Panc1 (cell line): ENCODE data around the gene KCND3. TPM values are rescaled to one million over a fixed set of nuclear protein-coding genes. Genes with fewer than 3 reads are reported as not detected.

Source experiments
- ATAC-seq: fragments of 200-7000 bp; cut with Tn5 transposase; 2 replicates; pipeline ENCODE4 v1.9.1; 2020; ENCODE audit warnings: mild to moderate bottlenecking, moderate library complexity
- BruUV-seq: library from RNA; stranded (reverse); fragments of 400-500 nt; replicated peaks from 2 replicates; lab custom pipeline; 2021; lab: Mats Ljungman, UMichigan
- CTCF ChIA-PET: fragments of 300-600 bp; sonication (Branson Sonifier 250); formaldehyde crosslinking; loops from one replicate; lab custom pipeline; 2022; ENCODE audit warnings: antibody characterized with exemption; lab: Charles Lee
- POLR2A ChIA-PET: fragments of 300-600 bp; sonication (Branson Sonifier 250); formaldehyde crosslinking; loops from one replicate; lab custom pipeline; 2022; ENCODE audit warnings: antibody characterized with exemption; lab: Charles Lee
- DNase-seq: peaks from one replicate; pipeline ENCODE4 v3.0.0-alpha.2; 2010; ENCODE audit warnings: low read depth, low spot score
- H3K27ac ChIP-seq: 2 replicates; pipeline ENCODE4 v1.5.1; 2011; ENCODE audit warnings: mild to moderate bottlenecking, low read length, inconsistent platforms
- H3K27me3 ChIP-seq: fragments of 200-500 bp; sonication (Bioruptor generic); 2 replicates; pipeline ENCODE4 v1.6.0; 2014; ENCODE audit warnings: low read length, inconsistent platforms; ENCODE audit not compliant: control insufficient read depth, insufficient read depth
- H3K36me3 ChIP-seq: fragments of 200-500 bp; sonication (Bioruptor generic); 2 replicates; pipeline ENCODE4 v1.5.1; 2014; ENCODE audit warnings: inconsistent platforms, mild to moderate bottlenecking, low read length, moderate library complexity; ENCODE audit not compliant: control insufficient read depth, insufficient read depth
- H3K4me1 ChIP-seq: 2 replicates; pipeline ENCODE4 v1.5.1; 2011; ENCODE audit warnings: inconsistent platforms, mild to moderate bottlenecking, low read length, moderate library complexity; ENCODE audit not compliant: control insufficient read depth, insufficient read depth
- H3K4me3 ChIP-seq, 2 experiments: 2 replicates each; pipeline ENCODE4 v1.5.1; 2011 to 2012; ENCODE audit warnings: low read depth in 2 of 2, low read length in 2 of 2, mild to moderate bottlenecking in 2 of 2, inconsistent platforms in 1 of 2, moderate library complexity in 1 of 2
- H3K9me3 ChIP-seq: fragments of 200-500 bp; sonication (Bioruptor generic); 2 replicates; pipeline ENCODE4 v1.5.1; 2014; ENCODE audit warnings: low read depth, mild to moderate bottlenecking, inconsistent platforms, low read length, moderate library complexity; ENCODE audit not compliant: control insufficient read depth, insufficient read depth
- POLR2AphosphoS5 ChIP-seq: IDR thresholded peaks from 2 replicates; pipeline ENCODE4 v1.6.1; 2012; ENCODE audit warnings: mild to moderate bottlenecking, low read depth, low read length, moderate library complexity
- SIN3A ChIP-seq: IDR thresholded peaks from 2 replicates; pipeline ENCODE4 v1.6.1; 2012; ENCODE audit warnings: low read depth, mild to moderate bottlenecking, low read length, moderate library complexity, borderline replicate concordance; ENCODE audit not compliant: insufficient read depth
- TCF7L2 ChIP-seq: IDR thresholded peaks from 2 replicates; pipeline ENCODE4 v1.6.1; 2011; ENCODE audit warnings: mild to moderate bottlenecking, low read depth, low read length, inconsistent platforms
- in situ Hi-C: cut with HindIII; loops from 2 replicates; pipeline ENCODE4 v1.10.0; 2016; ENCODE audit warnings: low sequenced_read_pairs, low pct_unique_long_range_greater_than_20kb
- intact Hi-C: fragments of 100-400 bp; cut with micrococcal nuclease; formaldehyde crosslinking; loops from one replicate; pipeline ENCODE4 v1.10.0; 2022; ENCODE audit not compliant: unreplicated experiment
- total RNA-seq: library from RNA; stranded (reverse); gene quantifications from one replicate; pipeline ENCODE4 v1.2.1, GENCODE V29; 2021; ENCODE audit not compliant: unreplicated experiment
- TF ChIP-seq, protein P1 (sequence below): fragments of 450-650 bp; IDR thresholded peaks from 2 replicates; pipeline ENCODE4 v1.5.1; 2017; ENCODE audit warnings: mild to moderate bottlenecking
- TF ChIP-seq, protein P2 (sequence below), 2 experiments: IDR thresholded peaks; 2 replicates each; pipeline ENCODE4 v1.6.1; 2011 to 2012; ENCODE audit warnings: low read depth in 2 of 2, control low read depth in 1 of 2, low read length in 1 of 2, mild to moderate bottlenecking in 1 of 2, moderate library complexity in 1 of 2; ENCODE audit not compliant: insufficient read depth in 1 of 2

The KCND3 gene
- total RNA-seq, 1 experiment from 2014 or later = not detected

DNA sequence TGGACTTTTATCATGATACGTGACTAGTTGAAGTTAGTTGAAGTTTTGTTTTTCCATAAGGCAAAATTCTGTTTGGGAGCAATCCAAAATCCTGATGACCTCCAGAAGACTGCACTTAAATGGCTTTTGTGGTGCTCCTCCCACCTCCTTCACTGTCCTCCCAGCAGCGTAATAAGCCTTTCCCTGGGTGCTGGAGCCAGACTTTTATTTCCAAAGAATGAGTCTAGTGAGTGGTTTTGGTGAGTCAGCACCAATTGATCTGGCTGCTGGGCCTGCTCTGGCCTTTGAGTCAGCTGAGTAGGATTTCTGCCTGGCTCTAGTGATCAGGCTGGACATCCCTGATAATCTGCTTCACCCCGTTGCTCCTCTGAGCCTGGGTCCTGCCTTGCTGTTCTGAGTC lies 21.7 kb upstream of the KCND3 start:
- no peak for ATAC-seq
- H3K9me3 ChIP-seq = no peaks in the 10 kb centered on the region

DNA sequence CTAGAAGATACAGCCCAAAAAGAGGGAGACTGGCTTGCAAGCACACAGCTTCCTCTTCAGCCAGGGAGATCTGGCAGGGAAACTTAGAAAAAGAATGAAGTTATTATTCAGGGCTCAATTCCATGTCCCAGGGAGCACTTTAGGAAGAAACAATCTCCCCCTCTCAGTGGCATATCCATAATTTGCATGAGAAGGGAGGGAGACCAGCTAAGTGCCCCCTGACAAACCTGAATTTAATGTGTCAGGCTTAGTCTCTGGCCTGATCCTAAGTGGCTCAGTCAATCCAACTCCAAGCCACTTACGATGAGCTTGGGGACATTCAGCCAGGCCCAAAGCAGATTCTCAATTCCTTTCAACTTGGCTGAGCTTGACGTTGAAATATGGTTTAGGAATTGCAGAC lies 17.7 kb upstream of the KCND3 start:
- ATAC-seq (no peak), DNase-seq (no peak)
- Histone ChIP-seq H3K27ac (no peak overlapping the region), H3K27me3 (no peaks in the 10 kb centered on the region), H3K4me3 (no peak overlapping the region), H3K4me1 (no peaks in the 10 kb centered on the region), H3K36me3 (no peaks in the 10 kb centered on the region), H3K9me3 (no peaks in the 10 kb centered on the region)
- in situ Hi-C loops (no loop called here), intact Hi-C loops (no loop called here)
- TF ChIP-seq TCF7L2 (no peak), SIN3A (no peak), POLR2AphosphoS5 (no peak)
- TF ChIP-seq, protein P1, sequence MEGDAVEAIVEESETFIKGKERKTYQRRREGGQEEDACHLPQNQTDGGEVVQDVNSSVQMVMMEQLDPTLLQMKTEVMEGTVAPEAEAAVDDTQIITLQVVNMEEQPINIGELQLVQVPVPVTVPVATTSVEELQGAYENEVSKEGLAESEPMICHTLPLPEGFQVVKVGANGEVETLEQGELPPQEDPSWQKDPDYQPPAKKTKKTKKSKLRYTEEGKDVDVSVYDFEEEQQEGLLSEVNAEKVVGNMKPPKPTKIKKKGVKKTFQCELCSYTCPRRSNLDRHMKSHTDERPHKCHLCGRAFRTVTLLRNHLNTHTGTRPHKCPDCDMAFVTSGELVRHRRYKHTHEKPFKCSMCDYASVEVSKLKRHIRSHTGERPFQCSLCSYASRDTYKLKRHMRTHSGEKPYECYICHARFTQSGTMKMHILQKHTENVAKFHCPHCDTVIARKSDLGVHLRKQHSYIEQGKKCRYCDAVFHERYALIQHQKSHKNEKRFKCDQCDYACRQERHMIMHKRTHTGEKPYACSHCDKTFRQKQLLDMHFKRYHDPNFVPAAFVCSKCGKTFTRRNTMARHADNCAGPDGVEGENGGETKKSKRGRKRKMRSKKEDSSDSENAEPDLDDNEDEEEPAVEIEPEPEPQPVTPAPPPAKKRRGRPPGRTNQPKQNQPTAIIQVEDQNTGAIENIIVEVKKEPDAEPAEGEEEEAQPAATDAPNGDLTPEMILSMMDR = no peak
- TF ChIP-seq, protein P2, sequence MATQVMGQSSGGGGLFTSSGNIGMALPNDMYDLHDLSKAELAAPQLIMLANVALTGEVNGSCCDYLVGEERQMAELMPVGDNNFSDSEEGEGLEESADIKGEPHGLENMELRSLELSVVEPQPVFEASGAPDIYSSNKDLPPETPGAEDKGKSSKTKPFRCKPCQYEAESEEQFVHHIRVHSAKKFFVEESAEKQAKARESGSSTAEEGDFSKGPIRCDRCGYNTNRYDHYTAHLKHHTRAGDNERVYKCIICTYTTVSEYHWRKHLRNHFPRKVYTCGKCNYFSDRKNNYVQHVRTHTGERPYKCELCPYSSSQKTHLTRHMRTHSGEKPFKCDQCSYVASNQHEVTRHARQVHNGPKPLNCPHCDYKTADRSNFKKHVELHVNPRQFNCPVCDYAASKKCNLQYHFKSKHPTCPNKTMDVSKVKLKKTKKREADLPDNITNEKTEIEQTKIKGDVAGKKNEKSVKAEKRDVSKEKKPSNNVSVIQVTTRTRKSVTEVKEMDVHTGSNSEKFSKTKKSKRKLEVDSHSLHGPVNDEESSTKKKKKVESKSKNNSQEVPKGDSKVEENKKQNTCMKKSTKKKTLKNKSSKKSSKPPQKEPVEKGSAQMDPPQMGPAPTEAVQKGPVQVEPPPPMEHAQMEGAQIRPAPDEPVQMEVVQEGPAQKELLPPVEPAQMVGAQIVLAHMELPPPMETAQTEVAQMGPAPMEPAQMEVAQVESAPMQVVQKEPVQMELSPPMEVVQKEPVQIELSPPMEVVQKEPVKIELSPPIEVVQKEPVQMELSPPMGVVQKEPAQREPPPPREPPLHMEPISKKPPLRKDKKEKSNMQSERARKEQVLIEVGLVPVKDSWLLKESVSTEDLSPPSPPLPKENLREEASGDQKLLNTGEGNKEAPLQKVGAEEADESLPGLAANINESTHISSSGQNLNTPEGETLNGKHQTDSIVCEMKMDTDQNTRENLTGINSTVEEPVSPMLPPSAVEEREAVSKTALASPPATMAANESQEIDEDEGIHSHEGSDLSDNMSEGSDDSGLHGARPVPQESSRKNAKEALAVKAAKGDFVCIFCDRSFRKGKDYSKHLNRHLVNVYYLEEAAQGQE (IDR thresholded peaks at IDR 0.05; ENCODE audit: insufficient read depth in 1 of 2, low read depth in 2 of 2, low read length in 1 of 2) = no peak
- BruUV-seq = no TSS peak
- POLR2A ChIA-PET = no interaction called here
- CTCF ChIA-PET = no interaction called here

More for the DNA sequence above, 21.7 kb upstream of the KCND3 start:
- DNase-seq = no peak
- ChIA-PET CTCF (no interaction called here), POLR2A (no interaction called here)
- intact Hi-C loops (no loop called here), in situ Hi-C loops (no loop called here)
- no peaks in the 10 kb centered on the region for H3K4me1 ChIP-seq
- H3K36me3 ChIP-seq = no peaks in the 10 kb centered on the region
- TF ChIP-seq TCF7L2 = no peak
- TF ChIP-seq, protein P1 = no peak
- TF ChIP-seq POLR2AphosphoS5 = no peak
- TF ChIP-seq, protein P2 (IDR thresholded peaks at IDR 0.05; ENCODE audit: insufficient read depth in 1 of 2, low read depth in 2 of 2, low read length in 1 of 2) = no peak
- no peak for TF ChIP-seq SIN3A
- H3K4me3 ChIP-seq = no peak overlapping the region
- H3K27ac ChIP-seq = no peak overlapping the region
- BruUV-seq = no TSS peak
- no peaks in the 10 kb centered on the region for H3K27me3 ChIP-seq
